Mammary epithelial cell (primary cell): ENCODE data around the gene SLC7A7.

Experiments
- EZH2 ChIP-seq: IDR thresholded peaks from 2 replicates; pipeline ENCODE4 v1.6.1; 2012; ENCODE audit warnings: low read length, inconsistent platforms, borderline replicate concordance
- TF ChIP-seq, protein P1 (sequence below), 2 donors: IDR thresholded peaks in 1 of 2; conservative IDR thresholded peaks in 1 of 2; 2 replicates each; pipeline ENCODE4 v1.5.1; 2011 to 2012; ENCODE audit warnings: inconsistent platforms in 2 of 2, low read length in 2 of 2, mild to moderate bottlenecking in 2 of 2, control low read depth in 1 of 2, low read depth in 1 of 2; ENCODE audit not compliant: insufficient read depth in 1 of 2; ENCODE audit errors: extremely low read depth in 1 of 2

DNA sequence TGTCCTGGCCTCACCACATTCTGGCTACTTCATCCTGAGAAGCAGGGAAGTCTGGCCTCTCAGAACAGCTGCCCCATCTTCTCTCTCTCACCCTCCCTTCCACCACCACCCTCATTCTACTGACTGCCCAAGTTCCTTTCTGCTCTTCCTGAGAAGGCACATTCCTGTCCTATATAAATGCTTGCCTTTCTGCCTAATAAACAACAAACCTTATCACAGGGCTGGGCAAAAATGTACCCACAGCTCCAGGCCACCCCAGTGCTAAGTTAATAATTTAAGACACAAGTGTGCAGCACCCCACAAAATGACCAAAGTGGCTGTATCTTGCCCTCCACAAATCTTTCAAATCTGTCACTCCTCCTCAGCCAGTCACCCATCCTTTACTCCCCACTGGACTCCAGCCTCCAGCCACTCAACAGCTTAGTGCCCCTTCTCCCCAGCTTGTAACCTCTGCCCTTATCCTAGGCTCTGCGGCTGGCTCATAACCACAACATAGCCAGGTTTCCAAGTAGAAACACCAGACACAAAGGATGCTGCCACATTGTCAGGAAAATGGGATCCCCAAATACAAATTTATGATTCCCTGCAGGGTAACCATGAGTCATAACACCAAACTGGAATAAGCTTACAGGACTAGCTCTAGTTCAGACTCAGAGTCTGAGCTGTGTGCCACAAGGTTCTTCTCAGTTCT lies 33.8 kb downstream of the SLC7A7 start:
- TF ChIP-seq, protein P1, sequence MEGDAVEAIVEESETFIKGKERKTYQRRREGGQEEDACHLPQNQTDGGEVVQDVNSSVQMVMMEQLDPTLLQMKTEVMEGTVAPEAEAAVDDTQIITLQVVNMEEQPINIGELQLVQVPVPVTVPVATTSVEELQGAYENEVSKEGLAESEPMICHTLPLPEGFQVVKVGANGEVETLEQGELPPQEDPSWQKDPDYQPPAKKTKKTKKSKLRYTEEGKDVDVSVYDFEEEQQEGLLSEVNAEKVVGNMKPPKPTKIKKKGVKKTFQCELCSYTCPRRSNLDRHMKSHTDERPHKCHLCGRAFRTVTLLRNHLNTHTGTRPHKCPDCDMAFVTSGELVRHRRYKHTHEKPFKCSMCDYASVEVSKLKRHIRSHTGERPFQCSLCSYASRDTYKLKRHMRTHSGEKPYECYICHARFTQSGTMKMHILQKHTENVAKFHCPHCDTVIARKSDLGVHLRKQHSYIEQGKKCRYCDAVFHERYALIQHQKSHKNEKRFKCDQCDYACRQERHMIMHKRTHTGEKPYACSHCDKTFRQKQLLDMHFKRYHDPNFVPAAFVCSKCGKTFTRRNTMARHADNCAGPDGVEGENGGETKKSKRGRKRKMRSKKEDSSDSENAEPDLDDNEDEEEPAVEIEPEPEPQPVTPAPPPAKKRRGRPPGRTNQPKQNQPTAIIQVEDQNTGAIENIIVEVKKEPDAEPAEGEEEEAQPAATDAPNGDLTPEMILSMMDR (conservative IDR thresholded peaks at IDR 0.05 in 1 of 2, IDR thresholded peaks at IDR 0.05 in 1 of 2; ENCODE audit: extremely low read depth in 1 of 2, insufficient read depth in 1 of 2, low read depth in 1 of 2, low read length in 2 of 2): no peak
- TF ChIP-seq EZH2: no peak
